GM21619 (cell line): ENCODE measurements around the gene XYLT1.
A peak's percentile ranks its signal among the peaks of the same experiment; 100 is the strongest.
"Not testable (repeated sequence)": the region's sequence is repeated elsewhere in the genome, so short reads cannot be mapped to it uniquely, and the experiment has no call there.

Experiments
- ATAC-seq: cut with Tn5 transposase; IDR thresholded peaks from one replicate; pipeline ENCODE4 v1.9.1; 2021; ENCODE audit not compliant: unreplicated experiment

The XYLT1 gene

DNA sequence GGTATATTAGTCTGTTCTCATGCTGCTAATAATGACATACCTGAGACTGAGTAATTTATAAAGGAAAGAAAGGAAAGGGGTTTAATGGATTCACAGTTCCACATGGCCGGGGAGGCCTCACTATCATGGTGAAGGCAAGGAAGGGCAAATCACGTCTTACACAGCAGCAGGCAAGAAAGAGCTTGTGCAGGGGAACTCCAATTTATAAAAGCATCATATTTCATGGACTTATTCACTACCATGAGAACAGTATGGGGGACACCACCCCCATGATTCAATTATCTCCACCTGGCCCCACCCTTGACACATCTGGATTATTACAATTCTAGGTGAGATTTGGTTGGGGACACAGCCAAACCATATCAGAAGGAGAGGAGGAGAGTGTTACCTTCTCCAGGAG is 17.7 kb upstream of the XYLT1 start:
- ATAC-seq: no peak

DNA sequence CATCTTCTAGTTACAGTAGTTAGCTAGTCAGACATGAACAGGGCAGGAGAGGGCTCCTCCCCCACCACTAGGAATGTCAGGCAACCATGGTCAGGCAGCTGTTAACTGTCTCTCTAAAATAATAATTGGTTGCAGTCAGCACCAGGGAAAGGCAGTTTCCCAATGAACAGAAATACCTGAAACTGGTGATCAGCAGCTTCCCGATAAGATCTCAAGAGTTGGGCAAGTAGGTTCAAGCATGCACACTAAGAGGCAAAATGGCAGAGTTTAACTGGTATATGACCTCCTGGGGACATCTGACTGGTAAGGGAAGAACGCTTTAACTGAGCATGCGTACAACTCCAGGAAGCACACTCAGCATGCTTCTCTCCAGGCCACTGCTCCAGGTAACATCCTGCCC is 12.6 kb upstream of the XYLT1 start:
- no peak for ATAC-seq

DNA sequence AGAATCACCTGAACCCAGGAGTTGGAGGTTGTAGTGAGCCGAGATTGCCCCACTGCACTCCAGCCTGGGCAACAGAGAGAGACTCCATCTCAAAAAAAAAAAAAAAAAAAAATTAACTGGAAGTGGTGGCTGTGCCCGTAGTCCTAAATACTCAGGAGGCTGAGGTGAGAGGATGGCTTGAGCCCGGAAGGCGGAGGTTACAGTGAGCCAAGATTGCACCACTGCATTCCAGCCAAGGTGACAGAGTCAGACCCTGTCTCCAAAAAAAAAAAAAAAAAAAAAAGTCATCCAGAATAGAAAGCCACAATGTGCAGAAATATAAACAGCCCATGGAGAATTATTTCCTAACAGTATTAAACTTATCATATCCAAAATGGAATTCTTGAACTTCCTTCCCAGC is 11.6 kb upstream of the XYLT1 start:
- ATAC-seq: not testable (repeated sequence)

DNA sequence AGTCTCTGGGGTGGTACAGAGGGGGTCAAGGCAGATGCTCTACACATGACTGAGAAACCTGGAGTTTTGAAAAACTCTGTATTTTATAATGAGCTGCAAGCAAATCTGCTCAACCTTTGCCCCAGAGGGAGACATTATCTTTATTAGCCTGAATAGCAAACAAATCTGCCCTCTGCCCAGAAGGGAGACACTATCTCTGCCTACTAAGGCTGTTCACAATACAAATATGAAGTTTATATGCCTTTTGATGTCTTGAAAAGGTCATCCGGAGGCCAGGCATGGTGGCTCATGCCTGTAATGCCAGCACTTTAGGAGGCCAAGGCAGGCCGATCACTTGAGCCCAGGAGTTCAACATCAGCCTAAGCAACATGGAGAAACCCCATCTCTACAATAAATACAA is 11.0 kb upstream of the XYLT1 start:
- ATAC-seq: no peak

DNA sequence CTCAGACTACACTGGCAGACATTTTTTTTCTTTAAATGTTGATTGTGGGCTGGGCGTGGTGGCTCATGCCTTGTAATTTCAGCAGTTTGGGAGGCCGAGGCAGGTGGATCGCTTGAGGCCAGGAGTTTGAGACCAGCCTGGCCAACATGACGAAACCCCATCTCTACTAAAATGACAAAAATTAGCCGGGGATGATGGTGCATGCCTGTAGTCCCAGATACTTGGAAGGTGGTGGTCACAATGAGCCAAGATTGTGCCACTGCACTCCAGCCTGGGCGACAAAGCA is 6.4 kb upstream of the XYLT1 start:
- not testable (repeated sequence) for ATAC-seq

DNA sequence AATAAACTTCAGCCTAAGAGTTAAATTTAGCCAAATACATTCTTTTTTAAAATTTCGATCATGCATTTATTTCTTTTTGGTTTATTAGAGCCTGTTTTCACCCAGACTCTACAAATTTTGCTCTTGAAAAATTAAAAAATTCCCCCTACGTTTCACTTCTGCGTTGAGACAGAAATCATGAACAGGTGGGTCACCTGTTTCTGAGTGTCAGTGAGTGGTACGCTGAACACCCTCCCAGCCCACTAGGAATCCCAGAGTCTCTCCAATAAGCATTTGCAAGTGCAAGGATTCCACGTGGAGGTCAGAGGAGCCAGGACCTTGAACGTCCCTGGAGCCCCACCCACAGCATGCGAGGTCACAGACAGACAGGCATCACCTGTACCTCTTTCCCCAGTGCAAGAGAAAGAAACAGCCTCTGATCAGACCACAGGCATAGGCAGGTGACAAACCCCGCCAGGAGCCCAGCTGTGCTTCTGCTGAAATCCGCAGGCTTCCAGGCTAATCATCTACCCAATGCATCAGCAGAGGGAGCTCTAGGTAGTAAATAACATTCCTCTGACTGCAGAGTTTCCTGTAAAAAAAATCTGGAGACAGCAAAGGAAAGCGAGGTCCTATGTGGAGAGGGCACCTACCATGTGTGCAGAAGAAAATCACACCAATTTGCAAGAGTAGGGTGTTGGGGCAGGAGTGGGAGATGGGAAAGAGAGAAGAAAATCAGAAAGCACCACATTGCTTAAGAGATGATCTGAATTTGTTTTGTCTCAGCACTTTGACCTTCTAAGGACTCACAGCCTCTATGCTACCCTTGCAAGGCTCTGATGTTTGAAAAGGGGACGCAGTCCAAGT is 5.9 kb upstream of the XYLT1 start:
- peak; percentile 71 for ATAC-seq

DNA sequence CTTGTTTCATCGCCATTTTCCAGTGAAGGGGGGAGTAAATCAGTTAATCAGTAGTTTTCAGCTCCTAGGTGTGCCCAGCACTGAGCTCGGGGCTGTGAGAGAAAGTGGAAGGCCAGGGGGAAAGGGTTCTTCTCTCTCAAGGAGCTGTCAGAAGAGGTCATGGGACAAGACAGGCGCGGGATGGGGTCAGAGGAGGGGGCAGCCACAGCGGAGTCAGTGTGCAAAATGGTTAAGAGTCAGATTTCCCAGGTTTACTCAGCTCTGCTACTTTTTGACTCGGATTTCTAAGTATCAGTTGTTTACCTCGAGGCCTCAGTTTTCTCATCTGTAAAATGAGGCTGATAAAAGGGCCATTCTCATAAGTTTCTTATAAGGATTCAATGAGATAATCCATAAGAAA is 4.3 kb upstream of the XYLT1 start:
- no peak for ATAC-seq

DNA sequence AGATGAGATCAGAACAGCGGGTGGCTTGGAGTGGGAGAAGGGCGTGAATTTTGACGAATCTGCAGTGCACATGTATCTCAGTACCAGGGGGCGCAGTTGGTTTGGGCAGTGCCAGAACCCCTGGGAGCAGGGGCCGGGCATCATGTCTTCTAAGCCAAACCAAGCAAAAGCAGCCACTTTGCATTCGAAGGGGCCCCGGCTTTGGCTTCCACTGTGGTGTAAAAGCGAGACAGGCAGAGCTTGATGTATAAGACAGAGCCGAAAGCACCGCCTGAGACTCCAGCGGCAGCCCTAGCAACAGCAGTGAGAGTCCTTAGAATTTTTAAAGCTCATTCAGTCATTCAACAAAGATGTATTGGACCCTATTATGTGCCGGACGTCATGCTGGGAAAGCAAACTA is 3.8 kb upstream of the XYLT1 start:
- no peak for ATAC-seq

DNA sequence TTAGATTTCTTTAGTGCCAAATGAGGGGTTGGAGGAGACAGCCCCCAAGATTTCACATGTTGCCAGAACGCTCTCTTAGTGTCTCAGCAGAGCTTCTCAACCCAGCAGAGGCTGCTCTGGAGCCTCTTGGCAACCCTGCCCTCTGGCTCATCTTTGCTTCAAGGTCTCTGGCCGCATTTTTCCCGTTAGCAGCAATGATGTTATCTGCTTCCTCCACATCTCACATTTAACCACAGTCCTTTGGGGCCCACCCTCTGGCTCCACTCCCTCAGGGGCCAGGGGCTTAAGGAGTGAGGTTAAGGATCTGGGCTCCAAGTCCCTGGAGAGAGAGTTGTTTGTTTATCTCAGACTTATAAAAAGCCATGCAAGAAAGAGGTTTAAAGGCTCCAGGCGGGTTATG is 3.3 kb upstream of the XYLT1 start:
- ATAC-seq: no peak

DNA sequence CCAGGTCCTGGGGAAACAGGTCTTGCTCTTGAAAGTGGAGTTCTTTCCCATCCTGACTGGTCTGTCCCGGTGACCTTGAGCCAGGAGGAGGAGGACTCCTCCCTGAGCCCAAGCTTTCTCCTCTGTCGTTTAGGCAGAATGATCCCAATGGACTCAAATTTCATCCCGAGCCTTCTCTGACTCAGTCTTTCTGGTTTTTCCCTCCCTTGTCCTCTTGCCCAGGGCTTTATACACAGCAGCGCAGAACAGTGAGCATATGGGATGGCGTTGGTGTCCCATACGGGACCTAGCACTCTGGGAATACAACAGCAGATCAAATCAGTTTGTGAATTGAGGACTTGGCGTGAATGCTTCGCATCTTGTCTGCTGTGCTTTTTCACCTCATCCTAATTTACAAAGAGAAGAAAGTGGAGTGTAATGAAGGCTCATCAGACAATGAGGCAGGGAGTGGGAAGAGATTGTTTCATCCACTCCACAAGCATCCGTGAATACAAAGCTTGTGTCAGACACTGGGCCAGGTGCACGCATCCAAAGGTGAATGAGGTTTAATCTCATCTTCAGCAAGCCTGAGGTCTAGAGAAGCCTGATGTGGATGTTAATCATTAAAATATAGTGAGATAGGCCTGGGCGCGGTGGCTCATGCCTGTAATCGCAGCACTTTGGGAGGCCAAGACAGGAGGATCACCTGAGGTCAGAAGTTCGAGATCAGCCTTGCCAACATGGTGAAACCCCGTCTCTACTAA is 1.1 kb upstream of the XYLT1 start:
- no peak for ATAC-seq

DNA sequence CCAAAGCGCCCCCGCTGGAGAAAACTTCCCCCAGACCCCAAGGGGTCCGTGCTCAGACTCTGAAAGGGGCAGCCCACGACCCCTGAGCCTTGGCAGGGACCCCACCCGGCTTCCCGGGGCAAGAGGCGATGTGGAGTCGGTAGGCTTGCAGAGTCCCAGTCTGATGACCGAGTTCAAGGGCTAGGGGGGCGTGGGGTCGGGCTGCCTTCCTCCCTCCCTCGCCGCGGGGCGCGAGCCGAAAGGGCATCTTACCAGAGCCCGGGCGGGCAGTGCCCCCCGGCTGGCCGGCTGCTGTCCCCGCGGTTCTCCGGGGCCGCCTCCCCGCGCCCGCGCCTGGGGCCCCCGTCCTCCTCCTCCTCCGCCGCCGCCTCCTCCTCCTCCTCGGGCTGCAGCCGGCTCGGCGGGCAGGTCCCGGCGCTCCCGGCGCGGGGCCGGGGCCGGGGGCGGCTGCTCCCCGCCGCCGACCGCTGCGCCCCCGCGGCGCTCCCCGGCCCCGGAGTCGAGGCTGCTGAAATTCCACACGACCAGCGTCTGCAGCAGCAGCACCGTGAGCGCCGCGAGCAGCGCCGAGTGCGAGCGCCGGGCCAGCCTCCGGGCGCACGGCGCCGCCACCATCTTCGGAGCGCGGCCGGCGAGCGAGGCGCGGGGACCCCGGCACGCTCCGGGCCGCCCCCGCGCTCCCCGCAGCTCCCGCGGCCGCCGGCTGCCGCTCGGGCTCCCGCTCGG is 415 bp downstream of the XYLT1 start:
- ATAC-seq: no peak

DNA sequence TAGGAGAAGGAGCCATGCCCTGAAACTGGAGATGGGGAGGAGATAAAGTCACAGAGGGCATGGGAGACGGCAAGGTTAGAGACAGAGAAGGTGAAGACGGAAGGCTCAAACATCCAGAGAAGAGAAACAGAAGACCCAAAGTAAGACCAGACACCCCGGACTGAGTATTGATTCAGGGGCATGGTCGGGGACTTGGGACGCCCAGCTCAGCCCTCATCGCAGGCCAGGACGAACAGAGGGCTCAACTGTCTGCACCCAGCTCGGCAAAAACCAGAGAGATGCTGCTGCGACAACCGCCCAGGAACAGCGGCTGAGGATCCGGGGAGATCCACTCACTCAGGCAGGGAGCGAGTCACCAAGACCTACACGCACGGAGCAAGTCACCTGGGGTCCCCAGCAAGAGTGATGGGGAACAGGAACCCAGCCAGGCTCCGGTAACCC is 999 bp downstream of the XYLT1 start:
- ATAC-seq: no peak

DNA sequence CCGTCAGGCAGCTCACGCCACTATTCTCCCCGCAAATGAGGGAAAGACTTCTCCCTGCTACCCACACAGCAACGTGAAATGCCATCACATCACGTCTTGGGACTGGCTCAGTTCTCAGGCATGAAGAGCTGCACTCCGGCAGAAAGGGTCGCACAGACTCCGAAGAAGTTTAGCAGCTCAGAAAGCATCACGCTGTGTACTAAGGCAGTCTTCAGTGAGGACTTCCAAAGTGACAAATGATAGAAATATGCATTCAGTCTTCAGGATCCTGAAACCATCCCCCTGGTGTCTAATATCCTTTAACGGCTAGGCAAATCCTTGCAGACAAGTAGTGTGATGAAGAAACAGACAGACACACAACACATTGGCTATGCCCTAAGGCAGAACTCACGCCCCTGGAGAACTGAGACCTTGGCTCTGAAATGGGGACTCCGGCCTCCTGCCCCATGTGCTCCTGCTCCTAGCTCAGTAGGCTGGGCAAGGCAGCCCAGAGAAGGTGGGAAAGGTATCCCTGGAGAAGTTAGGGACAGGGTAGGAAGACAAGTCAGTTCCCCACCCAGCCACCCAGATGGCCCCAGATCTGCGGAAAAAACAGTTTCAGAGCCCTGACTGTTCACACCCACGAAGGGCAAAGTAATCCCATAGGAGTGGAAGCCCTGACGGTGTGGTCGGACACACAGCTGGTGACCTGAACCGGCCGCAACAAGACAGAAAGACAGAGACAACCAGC is 1.6 kb downstream of the XYLT1 start:
- ATAC-seq: no peak

DNA sequence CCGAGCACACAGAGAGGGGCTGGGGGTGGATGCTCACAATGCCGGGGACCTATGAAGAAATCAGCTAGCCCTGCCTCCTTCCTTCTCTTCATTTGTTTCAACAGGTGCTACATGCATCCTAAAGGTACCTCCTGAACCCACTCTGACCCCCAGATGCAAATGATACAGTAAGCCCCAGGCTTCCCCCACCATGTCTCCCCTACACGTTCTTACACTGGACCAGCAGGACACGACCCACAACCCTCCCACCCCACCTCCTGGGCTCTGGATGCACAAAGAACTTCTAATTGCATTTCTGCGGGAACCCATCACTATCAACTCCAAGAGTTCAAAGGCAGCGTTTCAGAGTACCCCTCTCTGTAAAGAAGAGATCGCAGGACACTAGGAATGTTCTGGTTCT is 2.1 kb downstream of the XYLT1 start:
- no peak for ATAC-seq

DNA sequence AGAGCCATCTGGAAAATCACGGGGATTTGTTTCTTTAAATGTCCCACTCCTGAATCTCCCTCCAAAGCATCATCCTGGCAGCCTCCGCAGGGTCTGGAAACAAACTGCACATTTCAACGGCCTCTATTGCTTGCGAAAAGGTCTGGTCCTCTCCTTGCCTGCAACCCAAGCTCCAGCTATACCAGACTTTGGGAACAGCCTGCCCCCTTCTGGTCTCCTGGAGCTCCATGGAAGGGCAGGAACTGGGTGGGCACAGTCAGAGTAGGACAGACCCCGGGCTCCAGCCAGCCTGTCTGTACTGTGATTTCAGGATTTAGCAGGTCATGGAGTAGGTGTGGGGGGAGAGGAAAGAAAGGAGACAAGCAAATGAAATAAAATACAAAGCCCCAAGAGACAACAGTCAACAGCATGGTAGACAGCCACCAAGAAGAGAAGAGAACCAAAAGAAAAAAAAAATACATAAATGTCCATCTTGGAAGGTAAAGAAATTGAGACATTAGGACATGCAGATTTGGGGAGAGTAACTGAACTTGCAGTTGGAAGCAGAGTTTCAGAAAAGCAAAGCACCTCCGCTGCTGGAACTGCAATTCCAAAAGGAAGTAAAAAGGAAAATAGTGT is 2.7 kb downstream of the XYLT1 start:
- no peak for ATAC-seq

DNA sequence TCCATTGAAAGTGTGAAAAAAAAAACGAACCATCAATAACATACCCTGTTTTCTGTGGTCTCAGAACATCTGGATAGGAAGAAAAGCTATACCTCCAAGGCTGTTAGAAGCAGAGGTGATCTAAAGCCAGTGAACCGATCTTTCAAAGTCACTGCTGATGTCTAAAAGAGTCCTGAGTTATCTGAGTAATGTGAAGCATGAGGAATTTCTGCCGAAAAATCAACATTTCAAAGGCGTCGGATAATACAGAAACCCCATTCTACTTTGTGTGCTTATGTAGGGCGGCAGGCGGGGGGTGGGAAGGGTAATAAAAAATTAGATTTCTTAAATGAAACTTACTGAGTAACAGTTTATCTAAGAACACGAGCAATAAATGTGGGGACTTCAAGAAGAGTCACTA is 3.9 kb downstream of the XYLT1 start:
- ATAC-seq: no peak

DNA sequence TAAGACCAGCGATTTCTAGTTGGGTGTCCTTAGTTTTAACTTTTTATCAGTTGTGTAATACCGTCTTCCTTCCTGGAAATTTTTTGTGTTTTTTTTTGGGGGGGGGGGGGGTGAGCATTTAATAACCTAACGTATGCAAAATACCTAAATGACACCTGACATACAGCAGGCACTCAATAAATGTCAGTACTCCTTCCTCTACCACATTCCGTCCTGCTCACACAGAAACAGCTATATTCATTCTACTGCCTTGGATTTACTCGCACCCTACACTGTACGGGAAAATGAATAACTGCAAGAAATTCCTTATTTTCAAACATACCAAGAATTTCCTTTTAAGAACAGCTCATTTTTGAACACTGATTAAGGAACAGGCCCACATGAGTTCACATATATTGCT is 5.3 kb downstream of the XYLT1 start:
- no peak for ATAC-seq

DNA sequence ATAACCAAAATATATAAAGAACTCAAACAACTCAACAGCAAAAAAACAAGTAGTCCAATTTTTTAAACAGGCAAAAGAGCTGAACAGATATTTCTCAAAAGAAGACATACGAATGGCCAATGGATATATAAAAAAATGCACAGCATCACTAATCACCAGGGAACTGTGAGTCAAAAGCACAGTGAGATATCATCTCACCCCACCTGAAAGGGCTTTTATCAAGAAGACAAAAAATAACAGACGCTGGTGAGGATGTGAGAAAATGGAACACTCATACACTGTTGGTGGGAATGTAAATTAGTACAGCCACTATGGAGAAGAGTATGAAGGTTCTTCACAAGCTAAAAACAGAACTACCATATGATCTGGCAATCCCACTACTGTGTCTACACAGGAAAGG is 7.4 kb downstream of the XYLT1 start:
- ATAC-seq: no peak

DNA sequence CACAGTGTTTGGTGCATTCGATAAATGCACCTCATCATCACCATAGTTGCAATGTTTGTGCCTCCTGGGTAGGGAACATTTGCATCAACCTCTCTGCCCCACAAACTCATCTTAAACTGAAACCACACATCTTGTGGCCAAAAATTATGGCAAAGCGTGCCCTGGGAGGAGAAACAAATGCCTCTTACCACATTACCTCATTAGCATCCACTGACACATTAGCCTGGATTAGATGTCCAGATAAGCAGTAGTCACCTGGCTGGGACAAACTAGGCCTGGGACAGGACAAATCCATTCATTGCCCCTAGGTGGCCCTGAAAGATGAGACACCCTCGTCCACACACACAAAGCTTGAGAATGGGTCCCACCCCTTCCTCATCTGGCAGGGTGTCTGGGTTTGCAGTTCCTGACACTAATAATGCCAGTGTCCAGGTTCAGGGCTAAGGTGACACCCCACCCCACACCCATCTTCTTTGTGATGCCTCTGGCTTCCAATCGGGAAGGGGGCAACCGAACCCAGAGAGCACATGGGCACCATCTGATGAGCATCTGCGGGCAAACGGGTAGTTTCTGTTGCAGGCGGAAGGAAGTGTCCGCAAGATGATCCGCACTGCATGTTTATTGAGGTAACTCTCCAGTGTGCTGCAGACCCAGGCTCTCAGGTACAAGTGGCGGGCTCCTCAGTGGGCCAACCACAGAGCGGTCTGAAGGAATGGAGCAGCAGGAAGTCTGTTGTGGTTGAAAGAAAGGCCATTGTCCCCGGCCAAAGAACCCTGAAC is 8.6 kb downstream of the XYLT1 start:
- ATAC-seq: no peak

DNA sequence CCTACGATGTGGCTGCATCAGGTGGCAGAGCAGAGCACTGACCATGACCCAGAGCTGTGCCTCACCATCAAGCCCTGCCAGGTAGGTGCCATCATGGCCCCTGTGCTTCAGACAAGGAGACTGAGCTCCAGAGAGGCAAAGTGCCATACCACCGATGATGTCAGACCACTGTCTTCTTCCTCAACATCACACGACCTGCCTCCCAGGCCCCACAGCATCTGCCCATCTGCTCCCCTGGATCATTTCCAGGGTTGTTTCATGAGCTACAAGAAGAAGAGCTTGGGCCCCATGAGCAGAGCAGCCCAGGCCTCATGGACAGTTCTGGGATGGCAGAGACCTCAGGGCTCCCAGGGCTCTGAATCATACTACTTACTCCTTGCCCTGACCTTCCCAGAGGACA is 9.9 kb downstream of the XYLT1 start:
- ATAC-seq: no peak
